K562 (cell line): ENCODE data around the gene CNIH1. TPM values are rescaled to one million over a fixed set of nuclear protein-coding genes. Genes with fewer than 3 reads are reported as not detected.

ENCODE experiments used
- ASH1L ChIP-seq: fragments of 450-650 bp; IDR thresholded peaks from 2 replicates; pipeline ENCODE4 v1.6.1; 2018; ENCODE audit warnings: borderline replicate concordance, mild to moderate bottlenecking, low read depth; ENCODE audit not compliant: partially characterized antibody
- CC2D1A ChIP-seq: fragments of 450-650 bp; IDR thresholded peaks from 2 replicates; pipeline ENCODE4 v1.6.1; 2017; ENCODE audit warnings: mild to moderate bottlenecking
- KAT7 ChIP-seq: sonication (generic); formaldehyde crosslinking; IDR thresholded peaks from 2 replicates; pipeline ENCODE4 v1.8.0; 2022; ENCODE audit warnings: missing genetic modification reagents, mild to moderate bottlenecking, borderline replicate concordance
- NR4A1 ChIP-seq, 2 experiments: fragments of 250-450 bp in 1 of 2; fragments of 450-650 bp in 1 of 2; sonication (Bioruptor Pico) in 1 of 2; IDR thresholded peaks; 2 replicates each; pipeline versions ENCODE4 v1.4.0 to v1.6.1; 2016 to 2020; ENCODE audit warnings: mild to moderate bottlenecking in 2 of 2, missing compliant biosample characterization in 1 of 2, missing genetic modification characterization in 1 of 2, moderate library complexity in 1 of 2
- PHF8 ChIP-seq: fragments of 200-600 bp; sonication (generic); IDR thresholded peaks from 2 replicates; pipeline ENCODE4 v1.6.1; 2012; ENCODE audit warnings: mixed run types, mild to moderate bottlenecking, inconsistent platforms, low read length, moderate library complexity, borderline replicate concordance
- PML ChIP-seq: IDR thresholded peaks from 2 replicates; pipeline ENCODE4 v1.6.1; 2012; ENCODE audit warnings: low read length, inconsistent platforms
- SP1 ChIP-seq: sonication (generic); formaldehyde crosslinking; IDR thresholded peaks from 2 replicates; pipeline ENCODE4 v1.8.1; 2022; ENCODE audit warnings: mild to moderate bottlenecking, missing genetic modification reagents
- STAG1 ChIP-seq: sonication (generic); formaldehyde crosslinking; IDR thresholded peaks from 2 replicates; pipeline ENCODE4 v1.5.0; 2020; ENCODE audit warnings: missing genetic modification reagents, borderline replicate concordance
- STAT5A ChIP-seq: IDR thresholded peaks from 2 replicates; pipeline ENCODE4 v1.6.1; 2012; ENCODE audit warnings: low read length, inconsistent platforms, borderline replicate concordance
- TRIM24 ChIP-seq, 2 experiments: fragments of 450-650 bp; IDR thresholded peaks; 2 replicates each; pipeline ENCODE4 v1.6.1; 2016
- ZNF408 ChIP-seq: fragments of 250-450 bp; sonication (Bioruptor Pico); IDR thresholded peaks from 2 replicates; pipeline ENCODE4 v1.4.0; 2020; ENCODE audit warnings: low read depth, mild to moderate bottlenecking, moderate library complexity
- ZNF41 ChIP-seq: fragments of 250-450 bp; sonication (Bioruptor Pico); conservative IDR thresholded peaks from 2 replicates; pipeline ENCODE4 v1.4.0; 2020; ENCODE audit warnings: mild to moderate bottlenecking
- ZNF431 ChIP-seq: sonication (generic); formaldehyde crosslinking; IDR thresholded peaks from 2 replicates; pipeline ENCODE4 v1.8.0; 2022; ENCODE audit warnings: mild to moderate bottlenecking, missing genetic modification reagents
- ZNF75A ChIP-seq: fragments of 450-650 bp; formaldehyde crosslinking; IDR thresholded peaks from 2 replicates; pipeline ENCODE4 v1.4.0; 2020; ENCODE audit warnings: mild to moderate bottlenecking
- ZNF766 ChIP-seq: fragments of 200-800 bp; sonication (Bioruptor generic); conservative IDR thresholded peaks from 2 replicates; pipeline ENCODE4 v1.6.1; 2016; ENCODE audit warnings: missing genetic modification characterization, missing compliant biosample characterization
- ZNF780A ChIP-seq: fragments of 250-450 bp; sonication (Bioruptor Pico); IDR thresholded peaks from 2 replicates; pipeline ENCODE4 v1.5.0; 2021; ENCODE audit warnings: mild to moderate bottlenecking
- polyA plus RNA-seq, 8 experiments: library from polyadenylated mRNA; depleted of rRNA in 4 of 8; stranded (reverse) in 5 of 8; unstranded in 3 of 8; fragments of >200 nt; fragmentation: Nextera tagmentation in 2 of 8; fragmentation: Illumina TruSeq in 1 of 8; extraction: Ambion mirVana in 2 of 8; extraction: Trizol in 1 of 8; gene quantifications; 2 replicates each; pipeline versions ENCODE4 v1.2.1 to v1.2.3, GENCODE V29; 2011 to 2014; ENCODE audit warnings: inconsistent platforms in 1 of 8, missing spikeins in 1 of 8
- total RNA-seq, 7 experiments: library from RNA; depleted of rRNA in 6 of 7; stranded (reverse); fragments of >200 nt in 6 of 7; fragmentation: Illumina TruSeq in 2 of 7; extraction: Trizol in 2 of 7; gene quantifications; 2 replicates each; pipeline versions ENCODE4 v1.2.1 to v1.2.3, GENCODE V29; 2011 to 2021; ENCODE audit warnings: low replicate concordance in 1 of 7
- TF ChIP-seq, protein P1 (sequence below): fragments of 250-450 bp; sonication (Bioruptor Pico); IDR thresholded peaks from 2 replicates; pipeline ENCODE4 v1.8.0; 2021; ENCODE audit warnings: moderate library complexity, mild to moderate bottlenecking, inconsistent platforms
- TF ChIP-seq, protein P2 (sequence below): fragments of 250-450 bp; sonication (Bioruptor Pico); IDR thresholded peaks from 2 replicates; pipeline ENCODE4 v1.5.0; 2020; ENCODE audit warnings: mild to moderate bottlenecking
- TF ChIP-seq, protein P3 (sequence below): sonication (generic); formaldehyde crosslinking; IDR thresholded peaks from 2 replicates; pipeline ENCODE4 v1.4.0; 2020; ENCODE audit warnings: mild to moderate bottlenecking, missing genetic modification reagents
- TF ChIP-seq, protein P4 (sequence below), 2 experiments: IDR thresholded peaks in 1 of 2; conservative IDR thresholded peaks in 1 of 2; 2 replicates each; pipeline ENCODE4 v1.6.1; 2016; ENCODE audit warnings: low read depth in 2 of 2, mild to moderate bottlenecking in 1 of 2, missing compliant biosample characterization in 1 of 2, missing genetic modification characterization in 1 of 2, moderate library complexity in 1 of 2

Gene CNIH1
- total and polyA plus RNA-seq, 9 of the 15 experiments (the other 6 are each of a cell fraction or from before 2014, with no cell fraction given): 13.9 to 283 (median 77.3) TPM

DNA sequence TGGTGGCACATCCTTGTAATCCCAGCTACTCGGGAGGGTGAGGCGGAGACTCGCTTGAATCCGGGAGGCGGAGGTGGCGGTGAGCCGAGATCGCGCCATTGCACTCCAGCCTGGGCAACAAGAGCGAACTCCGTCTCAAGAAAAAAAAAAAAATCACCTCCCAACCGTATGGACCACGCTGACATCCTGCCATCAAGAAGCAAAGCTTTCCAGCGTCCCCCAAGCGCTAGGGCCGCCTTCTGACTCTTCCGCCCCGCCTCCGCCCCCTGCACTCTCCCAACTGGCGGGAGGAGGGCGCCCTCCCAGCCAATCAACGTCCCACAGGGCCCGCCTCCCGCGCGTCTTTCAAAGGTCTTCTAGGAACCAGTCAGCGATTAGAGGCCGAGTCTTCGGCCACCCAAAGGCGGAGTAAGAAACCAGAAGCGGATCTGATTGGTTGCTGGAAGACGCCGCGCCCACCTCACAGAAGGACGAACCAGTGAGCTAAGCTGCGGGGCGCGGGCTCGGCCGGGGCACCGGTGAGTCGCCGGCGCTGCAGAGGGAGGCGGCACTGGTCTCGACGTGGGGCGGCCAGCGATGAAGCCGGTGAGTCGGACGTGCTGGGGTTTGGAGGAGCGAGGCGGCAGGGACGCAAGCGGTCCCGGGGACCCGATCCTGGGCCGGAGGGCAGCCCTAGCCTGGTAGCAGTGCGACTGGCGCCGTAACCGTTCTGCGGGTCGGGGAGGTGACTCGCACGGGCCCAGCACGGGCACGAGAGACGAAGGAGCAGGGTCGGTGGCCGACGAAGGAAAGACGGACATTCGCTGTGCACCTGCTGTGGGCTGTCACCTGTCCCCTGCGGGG is 44.5 kb downstream of the CNIH1 start, which contains the start of gene CDKN3 (continued):
- TF ChIP-seq ZNF766 (CRISPR knock-in tag): no peak
- TF ChIP-seq, protein P1, sequence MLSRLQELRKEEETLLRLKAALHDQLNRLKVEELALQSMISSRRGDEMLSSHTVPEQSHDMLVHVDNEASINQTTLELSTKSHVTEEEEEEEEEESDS: no peak
- TF ChIP-seq TRIM24 (IDR thresholded peaks at IDR 0.05): peak in 1 of 2 experiments; percentile 37; a peak in 1 of 4 replicates
- TF ChIP-seq ASH1L: peak; percentile 94
- no peak for TF ChIP-seq ZNF41 (CRISPR knock-in tag)
- TF ChIP-seq KAT7 (CRISPR knock-in tag): no peak
- peak; percentile 69; the same call in 1 of the 2 replicates for TF ChIP-seq ZNF431 (CRISPR knock-in tag)
- 0 out of 2 replicates have a peak, but pooled peaks have one; percentile 37 for TF ChIP-seq PML
- peak; percentile 91 for TF ChIP-seq SP1 (CRISPR knock-in tag)
- TF ChIP-seq STAT5A: no peak
- TF ChIP-seq, protein P2, sequence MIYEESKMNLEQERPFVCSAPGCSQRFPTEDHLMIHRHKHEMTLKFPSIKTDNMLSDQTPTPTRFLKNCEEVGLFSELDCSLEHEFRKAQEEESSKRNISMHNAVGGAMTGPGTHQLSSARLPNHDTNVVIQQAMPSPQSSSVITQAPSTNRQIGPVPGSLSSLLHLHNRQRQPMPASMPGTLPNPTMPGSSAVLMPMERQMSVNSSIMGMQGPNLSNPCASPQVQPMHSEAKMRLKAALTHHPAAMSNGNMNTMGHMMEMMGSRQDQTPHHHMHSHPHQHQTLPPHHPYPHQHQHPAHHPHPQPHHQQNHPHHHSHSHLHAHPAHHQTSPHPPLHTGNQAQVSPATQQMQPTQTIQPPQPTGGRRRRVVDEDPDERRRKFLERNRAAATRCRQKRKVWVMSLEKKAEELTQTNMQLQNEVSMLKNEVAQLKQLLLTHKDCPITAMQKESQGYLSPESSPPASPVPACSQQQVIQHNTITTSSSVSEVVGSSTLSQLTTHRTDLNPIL (CRISPR knock-in tag): no peak
- TF ChIP-seq, protein P3, sequence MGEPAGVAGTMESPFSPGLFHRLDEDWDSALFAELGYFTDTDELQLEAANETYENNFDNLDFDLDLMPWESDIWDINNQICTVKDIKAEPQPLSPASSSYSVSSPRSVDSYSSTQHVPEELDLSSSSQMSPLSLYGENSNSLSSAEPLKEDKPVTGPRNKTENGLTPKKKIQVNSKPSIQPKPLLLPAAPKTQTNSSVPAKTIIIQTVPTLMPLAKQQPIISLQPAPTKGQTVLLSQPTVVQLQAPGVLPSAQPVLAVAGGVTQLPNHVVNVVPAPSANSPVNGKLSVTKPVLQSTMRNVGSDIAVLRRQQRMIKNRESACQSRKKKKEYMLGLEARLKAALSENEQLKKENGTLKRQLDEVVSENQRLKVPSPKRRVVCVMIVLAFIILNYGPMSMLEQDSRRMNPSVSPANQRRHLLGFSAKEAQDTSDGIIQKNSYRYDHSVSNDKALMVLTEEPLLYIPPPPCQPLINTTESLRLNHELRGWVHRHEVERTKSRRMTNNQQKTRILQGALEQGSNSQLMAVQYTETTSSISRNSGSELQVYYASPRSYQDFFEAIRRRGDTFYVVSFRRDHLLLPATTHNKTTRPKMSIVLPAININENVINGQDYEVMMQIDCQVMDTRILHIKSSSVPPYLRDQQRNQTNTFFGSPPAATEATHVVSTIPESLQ (CRISPR knock-in tag): no peak
- peak; percentile 96 for TF ChIP-seq CC2D1A
- no peak for TF ChIP-seq NR4A1 (CRISPR knock-in tag; IDR thresholded peaks at IDR 0.05)
- no peak for TF ChIP-seq NR4A1 (tag; IDR thresholded peaks at IDR 0.05)
- no peak for TF ChIP-seq STAG1 (CRISPR knock-in tag)
- no peak for TF ChIP-seq ZNF75A (CRISPR knock-in tag)
- TF ChIP-seq PHF8: peak; percentile 84; the same call in 1 of the 2 replicates
- no peak for TF ChIP-seq ZNF408 (CRISPR knock-in tag)
- TF ChIP-seq, protein P4, sequence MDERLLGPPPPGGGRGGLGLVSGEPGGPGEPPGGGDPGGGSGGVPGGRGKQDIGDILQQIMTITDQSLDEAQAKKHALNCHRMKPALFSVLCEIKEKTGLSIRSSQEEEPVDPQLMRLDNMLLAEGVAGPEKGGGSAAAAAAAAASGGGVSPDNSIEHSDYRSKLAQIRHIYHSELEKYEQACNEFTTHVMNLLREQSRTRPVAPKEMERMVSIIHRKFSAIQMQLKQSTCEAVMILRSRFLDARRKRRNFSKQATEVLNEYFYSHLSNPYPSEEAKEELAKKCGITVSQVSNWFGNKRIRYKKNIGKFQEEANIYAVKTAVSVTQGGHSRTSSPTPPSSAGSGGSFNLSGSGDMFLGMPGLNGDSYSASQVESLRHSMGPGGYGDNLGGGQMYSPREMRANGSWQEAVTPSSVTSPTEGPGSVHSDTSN (CRISPR knock-in tag; IDR thresholded peaks at IDR 0.05; ENCODE audit: low read depth): no peak
- TF ChIP-seq, protein P4 (tag; conservative IDR thresholded peaks at IDR 0.05; ENCODE audit: low read depth): peak; percentile 63
- no peak for TF ChIP-seq ZNF780A
